Cortex of kidney (tissue), 1 donor: ENCODE results near the gene SPATC1L.
"Not testable (repeated sequence)": the region's sequence is repeated elsewhere in the genome, so short reads cannot be mapped to it uniquely, and the experiment has no call there.

Experiments
- DNase-seq: peaks from one replicate; lab custom pipeline; 2025; lab: John Stamatoyannopoulos, UW

Gene SPATC1L

GRCh38 chr21:46183910-46184624 lies at the start of gene SPATC1L:
Gene SPATC1L, minus strand, starts transcription at chr21:46184459. Its CDS starts 1,643 bp downstream, at chr21:46182816.
- no peak for DNase-seq

GRCh38 chr21:46229923-46230260 lies 45.6 kb upstream of the SPATC1L start:
- no peak for DNase-seq

- no peak for DNase-seq
These were observed 45.1 kb upstream of the SPATC1L start for GRCh38 chr21:46229133-46229922.

DNA sequence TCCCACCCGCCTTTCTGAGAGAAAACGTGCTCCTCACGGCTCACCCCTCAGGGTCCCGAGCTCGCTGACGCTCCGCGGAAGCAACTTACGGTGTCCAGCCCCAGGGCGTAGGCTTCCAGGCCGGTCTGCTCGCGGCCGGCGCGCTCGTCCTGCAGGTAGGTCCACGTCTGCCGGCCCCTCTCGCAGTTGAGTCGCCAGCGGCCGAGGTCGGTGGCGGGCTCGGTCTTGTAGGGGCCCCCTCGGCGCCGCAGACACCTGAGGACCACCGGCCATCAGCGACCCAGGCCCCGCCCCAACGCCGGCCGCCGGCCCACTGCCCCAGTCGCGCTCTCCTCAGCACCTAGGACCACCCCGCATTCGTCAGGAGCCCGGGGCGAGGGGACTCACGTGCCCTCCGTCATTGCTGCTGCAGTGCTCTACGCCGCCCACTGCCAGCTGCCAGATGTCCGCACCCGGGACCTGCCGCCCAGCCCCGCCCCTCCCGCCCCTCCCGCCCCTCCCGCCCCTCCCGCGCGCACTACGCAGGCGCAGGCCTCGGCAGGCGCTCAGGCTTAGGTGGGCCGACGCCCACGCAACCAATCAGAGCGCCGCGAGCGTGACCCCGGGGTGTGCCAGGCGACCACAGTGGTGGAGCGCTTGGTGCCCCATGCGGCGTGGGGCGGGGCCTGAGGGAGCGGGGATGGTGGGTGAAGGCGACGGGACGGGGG lies 44.2 kb upstream of the SPATC1L start, which contains the start of gene LSS:
Gene LSS (minus strand): TSS at position 430 of the 707 bp plus-strand sequence. CDS start 29 bp downstream, at position 401.
- peak; percentile 48 for DNase-seq

DNA sequence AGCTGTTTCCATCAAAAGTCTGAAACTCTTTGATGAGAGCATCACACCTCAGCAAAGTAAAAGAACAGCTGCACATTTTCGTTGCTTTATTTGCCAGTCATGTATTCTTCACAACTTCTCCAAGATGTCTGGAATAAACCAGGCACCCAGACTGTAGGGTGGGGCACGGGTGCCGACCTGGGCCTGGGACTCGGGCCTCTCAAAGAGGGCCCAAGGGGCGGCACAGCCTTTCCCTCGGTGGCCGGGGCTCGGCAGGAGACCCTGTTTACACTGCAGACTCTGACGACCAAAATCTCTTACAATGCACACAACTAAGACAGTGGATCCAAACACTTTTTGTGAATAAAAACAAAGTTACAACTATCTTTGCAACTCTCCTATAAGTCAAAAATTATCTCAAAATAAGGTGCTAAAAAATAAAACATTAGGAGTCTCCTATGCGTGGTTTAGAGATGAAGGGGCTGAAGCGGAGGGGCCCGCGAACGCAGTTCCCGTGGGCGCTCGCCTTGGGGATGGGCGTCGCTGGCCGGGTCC lies 43.6 kb upstream of the SPATC1L start:
- no peak for DNase-seq

- DNase-seq, result no peak
These were observed 42.8 kb upstream of the SPATC1L start for GRCh38 chr21:46226920-46227599.

DNA sequence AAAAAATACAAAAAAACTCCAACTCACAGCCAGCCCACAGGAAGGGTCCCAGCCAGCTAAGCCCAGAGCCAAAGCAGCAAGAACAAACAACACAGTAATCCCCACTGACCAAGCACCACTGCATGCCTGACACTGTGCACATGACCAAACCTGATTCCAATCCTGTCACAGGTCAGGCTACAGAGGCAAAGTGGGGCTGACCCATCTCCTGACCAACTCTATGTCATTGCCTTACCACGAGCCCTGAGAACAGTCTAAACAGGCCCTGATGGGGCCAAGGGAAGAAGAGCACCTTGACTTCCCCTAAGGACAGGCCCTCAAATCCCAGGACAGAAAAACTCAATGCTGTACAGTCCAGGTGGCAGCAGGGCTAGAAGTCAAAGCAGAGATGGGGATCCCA lies 41.9 kb upstream of the SPATC1L start:
- no peak for DNase-seq

- DNase-seq, result not testable (repeated sequence)
These were observed 39.4 kb upstream of the SPATC1L start for GRCh38 chr21:46223661-46224060.

DNA sequence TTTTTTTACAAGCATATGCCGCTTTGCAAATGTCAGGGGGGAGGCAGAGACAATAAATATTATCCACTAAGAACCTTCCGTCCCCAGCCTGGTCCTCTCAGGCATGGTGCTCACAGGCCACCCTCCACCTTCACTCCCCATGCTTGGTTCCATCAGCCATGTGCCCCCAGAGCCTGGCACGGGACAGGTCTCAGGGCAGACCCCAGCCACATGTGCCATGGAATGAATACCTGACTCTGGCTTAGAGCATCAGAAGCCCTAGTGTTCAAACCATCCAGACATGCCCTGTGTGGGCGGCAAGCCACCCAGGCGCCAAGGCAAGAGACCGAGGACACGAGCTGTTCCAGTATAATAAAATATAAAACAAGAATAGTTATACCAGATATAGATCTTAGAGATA lies 39.0 kb upstream of the SPATC1L start:
- no peak for DNase-seq

DNA sequence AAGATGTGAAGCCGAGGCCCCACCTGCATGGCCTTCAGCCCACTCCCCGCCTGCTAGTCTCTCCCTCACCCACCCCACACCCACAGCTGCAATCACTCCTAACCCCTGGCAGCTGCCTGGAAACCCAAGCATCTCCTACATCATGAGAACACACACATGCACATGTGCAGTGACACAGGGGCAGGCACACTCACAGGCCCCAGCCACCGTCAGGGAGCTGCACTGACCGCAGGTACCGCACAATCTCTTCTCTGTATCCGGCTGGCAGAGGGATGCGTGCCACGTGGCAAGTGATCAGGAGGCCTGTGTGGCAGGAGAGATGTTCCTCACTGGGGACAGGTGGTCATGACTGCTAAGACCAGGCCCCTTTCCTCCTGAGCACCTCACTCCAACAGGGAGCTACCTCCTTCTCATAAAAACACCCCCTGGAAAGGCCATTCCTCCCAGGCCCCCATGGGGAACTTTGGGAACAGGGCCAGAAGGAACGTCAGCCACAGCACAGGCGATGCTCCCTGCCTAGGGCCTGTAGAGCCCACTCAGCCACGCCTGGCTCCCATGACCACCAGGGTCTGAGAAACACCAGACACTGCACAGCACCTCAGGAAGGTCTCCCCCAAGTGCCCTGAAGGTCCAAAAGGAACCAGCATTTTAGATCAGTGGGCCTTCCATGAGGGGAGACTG lies 38.3 kb upstream of the SPATC1L start:
- DNase-seq, result no peak

GRCh38 chr21:46221664-46222435 lies 37.6 kb upstream of the SPATC1L start:
- DNase-seq, result no peak

GRCh38 chr21:46220847-46221246 lies 36.6 kb upstream of the SPATC1L start:
- no peak for DNase-seq

DNA sequence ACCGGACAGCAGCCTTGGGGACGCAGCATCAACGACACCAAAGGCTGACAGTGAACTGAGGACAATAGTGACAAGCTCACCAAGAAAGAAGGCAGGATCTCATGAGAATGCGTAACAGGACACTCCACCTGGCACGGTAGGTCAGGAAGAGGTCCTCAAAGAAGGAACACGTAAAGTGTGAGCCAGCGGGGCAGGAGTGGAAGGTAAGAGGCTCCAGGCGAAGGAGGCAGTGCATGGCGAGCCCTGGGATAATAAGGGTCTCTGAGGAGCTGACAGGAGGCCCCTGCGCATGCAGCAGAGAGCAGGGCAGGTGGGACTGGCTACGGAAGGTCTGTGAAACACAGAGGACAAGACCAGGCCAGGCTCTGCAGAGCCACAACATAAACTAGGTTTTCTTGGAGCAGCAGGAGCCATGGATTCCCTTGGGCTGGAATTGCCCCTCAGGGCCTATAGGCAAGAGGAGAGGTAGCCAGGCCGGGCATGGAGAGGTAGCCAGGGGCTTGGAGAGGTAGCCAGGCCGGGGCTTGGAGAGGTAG lies 36.1 kb upstream of the SPATC1L start:
- DNase-seq, result no peak

GRCh38 chr21:46219591-46220239 lies 35.5 kb upstream of the SPATC1L start:
- no peak for DNase-seq

DNA sequence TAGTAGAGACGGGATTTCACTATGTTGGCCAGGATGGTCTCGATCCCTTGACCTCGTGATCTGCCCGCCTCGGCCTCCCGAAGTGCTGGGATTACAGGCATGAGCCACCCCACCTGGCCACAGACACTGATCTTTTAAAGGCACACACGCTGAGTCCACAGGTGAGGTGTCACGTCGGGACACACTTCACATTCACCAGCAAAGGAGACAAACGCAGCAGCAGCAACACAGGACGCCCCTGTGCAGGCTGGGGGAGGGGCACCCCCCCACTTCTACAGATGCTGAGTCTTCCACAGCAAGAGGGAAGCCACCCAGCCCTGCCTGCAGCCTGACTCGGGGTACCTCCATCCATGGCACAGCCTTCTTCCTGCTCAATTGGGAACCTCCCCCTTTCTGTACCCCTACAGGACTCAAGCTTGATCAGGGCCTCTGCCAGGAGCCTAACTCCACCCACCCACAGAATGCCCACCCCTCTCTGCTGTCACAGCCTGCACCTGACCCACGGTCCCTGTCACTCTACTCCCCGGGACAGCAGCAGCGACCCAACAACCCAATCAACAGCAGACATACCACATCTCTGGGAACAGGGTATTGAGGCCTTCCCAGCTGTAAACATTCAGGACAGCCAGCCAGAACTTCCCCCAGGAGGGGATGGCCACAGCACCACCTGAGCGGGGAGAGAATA lies 34.8 kb upstream of the SPATC1L start:
- no peak for DNase-seq

GRCh38 chr21:46217511-46218196 lies 33.4 kb upstream of the SPATC1L start:
- DNase-seq, result no peak

GRCh38 chr21:46216132-46216747 lies 32.0 kb upstream of the SPATC1L start:
- no peak for DNase-seq
